ENCODE data around the gene SEPTIN6.
"Not testable (repeated sequence)": the region's sequence is repeated elsewhere in the genome, so short reads cannot be mapped to it uniquely, and the experiment has no call there.

Gene SEPTIN6

DNA sequence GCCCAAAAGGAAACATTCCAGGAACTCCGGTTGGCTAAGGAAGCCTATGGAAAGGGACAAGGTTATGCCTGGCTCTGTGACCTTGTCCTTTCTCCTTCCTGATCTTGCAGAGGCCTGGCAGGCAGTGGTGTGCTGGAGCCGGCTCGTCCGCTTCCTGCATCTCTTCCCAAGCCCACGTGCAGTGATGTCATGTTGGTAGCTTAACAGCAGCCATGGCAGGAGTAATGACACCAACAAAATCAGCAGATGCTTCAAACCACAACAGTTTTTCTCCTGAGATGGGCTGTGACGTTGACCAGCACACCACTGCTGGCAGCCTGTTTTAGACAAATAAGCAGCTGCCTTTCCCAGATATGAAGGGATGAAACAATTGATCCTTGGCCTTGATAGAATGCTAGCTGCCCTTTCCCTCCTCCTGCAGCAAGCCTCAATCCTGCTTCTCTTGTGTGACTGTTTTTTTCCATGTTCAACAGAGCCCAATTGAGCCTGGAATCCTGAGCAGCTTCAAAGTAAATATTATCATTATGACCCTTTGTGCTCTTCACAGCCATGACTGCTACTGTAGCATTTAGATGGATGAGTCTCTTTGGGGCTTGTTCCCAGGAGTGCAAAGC lies 23.4 kb downstream of the SEPTIN6 start:
- WGBS, 2 donors (ENCODE audit: extremely low coverage in 2 of 2, insufficient read length in 2 of 2, insufficient replicate concordance in 1 of 2): no CpG with 5 or more reads among the region's 6 CpGs
- H2BK12ac ChIP-seq (ENCODE audit: low read length): no peak overlapping the region

DNA sequence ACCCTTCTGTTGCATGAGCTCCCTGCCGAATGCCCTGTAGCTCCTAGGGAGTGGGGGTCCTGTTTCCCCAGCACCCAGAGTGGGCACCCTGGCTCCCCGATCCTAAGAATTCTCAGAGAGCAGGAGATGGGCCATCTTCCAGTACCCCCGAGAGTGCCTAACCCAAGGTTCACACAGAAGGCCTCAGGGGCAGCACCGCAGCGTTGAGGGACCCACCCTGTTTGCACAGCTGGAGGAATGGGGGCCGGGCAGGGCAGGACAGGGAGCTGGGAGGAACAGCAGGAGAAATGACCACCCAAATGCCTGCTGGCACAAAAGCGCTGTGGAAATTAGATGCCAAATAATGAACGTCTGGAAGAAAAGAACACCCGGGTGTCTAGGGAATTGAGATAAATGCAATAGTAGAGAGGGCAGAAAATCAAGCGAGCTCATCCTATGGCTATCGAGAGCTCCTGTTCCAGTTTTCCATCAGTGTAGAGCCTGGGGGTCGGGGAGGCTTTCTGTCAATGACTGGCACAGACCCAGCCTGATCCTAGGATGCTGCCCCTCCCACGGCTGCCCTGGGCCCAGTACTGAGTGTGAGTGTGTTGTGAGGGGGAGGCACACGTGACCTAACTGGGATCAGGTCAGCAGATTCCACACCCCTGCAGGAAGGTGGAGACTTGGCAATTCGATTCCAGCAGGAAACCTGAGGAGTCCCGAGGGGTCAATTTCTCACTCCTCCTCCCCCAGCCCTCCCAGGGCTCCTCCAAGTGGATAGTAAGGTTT lies 25.7 kb downstream of the SEPTIN6 start:
- H3K36me3 ChIP-seq (replicated peaks in 1 of 2; ENCODE audit: control insufficient read depth in 2 of 2, insufficient read depth in 2 of 2, low read length in 2 of 2): peaks cover 0 to 13% of the 10 kb centered on the region in 2 donors
- H3K27me3 ChIP-seq (ENCODE audit: control insufficient read depth in 3 of 3, insufficient read depth in 3 of 3, low read depth in 1 of 3, low read length in 3 of 3): peaks cover 0 to 5% (median 0%) of the 10 kb centered on the region in 3 experiments
- H3K4ac ChIP-seq (ENCODE audit: low read length): no peak overlapping the region
- H3K14ac ChIP-seq (ENCODE audit: low read length): no peak overlapping the region
- H3K4me1 ChIP-seq (ENCODE audit: control insufficient read depth in 2 of 2, insufficient read depth in 1 of 2, low read depth in 1 of 2, low read length in 2 of 2): no peaks in the 10 kb centered on the region
- no peak overlapping the region for H3K4me2 ChIP-seq (ENCODE audit: insufficient read depth, low read length, poor library complexity, severe bottlenecking)
- no peaks in the 10 kb centered on the region for H3K9me3 ChIP-seq (replicated peaks in 1 of 2; ENCODE audit: control insufficient read depth in 2 of 2, insufficient read depth in 1 of 2, low read depth in 1 of 2, low read length in 2 of 2)
- no peak overlapping the region for H4K8ac ChIP-seq (ENCODE audit: low read depth, low read length)
- no peak overlapping the region for H2BK15ac ChIP-seq (ENCODE audit: low read length)
- H3K4me3 ChIP-seq (ENCODE audit: low read length in 2 of 2): no peak overlapping the region
- H4K91ac ChIP-seq (ENCODE audit: low read depth, low read length, poor library complexity): no peak overlapping the region
- no peak overlapping the region for H2AK5ac ChIP-seq (ENCODE audit: low read depth, low read length)
- H3K9ac ChIP-seq (ENCODE audit: low read depth, low read length, poor library complexity): no peak overlapping the region
- H2BK12ac ChIP-seq (ENCODE audit: low read length): no peak overlapping the region
- no peak overlapping the region for H3K18ac ChIP-seq (ENCODE audit: low read length)
- no peak overlapping the region for H3K27ac ChIP-seq (replicated peaks; ENCODE audit: low read length)
- H2AFZ ChIP-seq (ENCODE audit: low read length): no peak overlapping the region
- H3K23ac ChIP-seq (ENCODE audit: low read depth, low read length, poor library complexity): no peak overlapping the region
- H2BK5ac ChIP-seq (ENCODE audit: low read length): no peak overlapping the region
- H3K79me1 ChIP-seq (ENCODE audit: low read depth, low read length): no peaks in the 10 kb centered on the region
- DNase-seq (ENCODE audit: low spot score): no peak
- WGBS, 2 donors (ENCODE audit: extremely low coverage in 2 of 2, insufficient read length in 2 of 2, insufficient replicate concordance in 1 of 2): no CpG with 5 or more reads among the region's 16 CpGs
- no peak overlapping the region for H2BK120ac ChIP-seq (ENCODE audit: low read depth, low read length)

More for the DNA sequence above, 23.4 kb downstream of the SEPTIN6 start:
- Histone ChIP-seq H3K27me3 (ENCODE audit: control insufficient read depth in 3 of 3, insufficient read depth in 3 of 3, low read depth in 1 of 3, low read length in 3 of 3) (peaks cover 0 to 5% (median 0%) of the 10 kb centered on the region in 3 experiments), H3K79me1 (ENCODE audit: low read depth, low read length) (no peaks in the 10 kb centered on the region), H3K4me1 (ENCODE audit: control insufficient read depth in 2 of 2, insufficient read depth in 1 of 2, low read depth in 1 of 2, low read length in 2 of 2) (no peaks in the 10 kb centered on the region), H3K4me2 (ENCODE audit: insufficient read depth, low read length, poor library complexity, severe bottlenecking) (no peak overlapping the region), H4K91ac (ENCODE audit: low read depth, low read length, poor library complexity) (no peak overlapping the region), H2BK15ac (ENCODE audit: low read length) (no peak overlapping the region), H3K4ac (ENCODE audit: low read length) (no peak overlapping the region), H2AK5ac (ENCODE audit: low read depth, low read length) (no peak overlapping the region), H3K14ac (ENCODE audit: low read length) (no peak overlapping the region), H3K18ac (ENCODE audit: low read length) (no peak overlapping the region), H3K27ac (replicated peaks; ENCODE audit: low read length) (no peak overlapping the region), H3K9me3 (replicated peaks in 1 of 2; ENCODE audit: control insufficient read depth in 2 of 2, insufficient read depth in 1 of 2, low read depth in 1 of 2, low read length in 2 of 2) (no peaks in the 10 kb centered on the region), H3K9ac (ENCODE audit: low read depth, low read length, poor library complexity) (no peak overlapping the region), H3K4me3 (ENCODE audit: low read length in 2 of 2) (no peak overlapping the region), H3K23ac (ENCODE audit: low read depth, low read length, poor library complexity) (no peak overlapping the region), H2BK120ac (ENCODE audit: low read depth, low read length) (no peak overlapping the region), H3K36me3 (replicated peaks in 1 of 2; ENCODE audit: control insufficient read depth in 2 of 2, insufficient read depth in 2 of 2, low read length in 2 of 2) (peaks cover 0 to 13% of the 10 kb centered on the region in 2 donors), H2BK5ac (ENCODE audit: low read length) (no peak overlapping the region), H4K8ac (ENCODE audit: low read depth, low read length) (no peak overlapping the region), H2AFZ (ENCODE audit: low read length) (no peak overlapping the region)
- DNase-seq (ENCODE audit: low spot score): no peak

DNA sequence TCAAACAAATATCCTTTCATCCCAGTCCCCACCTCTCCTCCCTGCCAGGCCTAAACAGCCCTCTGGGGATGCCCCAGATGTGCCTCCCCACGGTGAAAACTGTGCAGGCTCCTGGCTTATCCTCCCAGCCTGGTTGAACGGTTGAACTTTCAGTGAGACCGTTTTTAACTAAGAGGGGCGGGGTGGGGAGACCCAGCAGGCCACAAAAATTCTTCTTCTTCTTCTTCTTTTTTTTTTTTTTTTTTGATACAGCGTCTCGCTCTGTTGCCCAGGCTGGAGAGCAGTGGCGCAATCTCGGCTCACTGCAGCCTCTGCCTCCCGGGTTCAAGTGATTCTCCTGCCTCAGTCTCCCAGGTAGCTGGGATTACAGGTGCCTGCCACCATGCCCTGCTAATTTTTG lies 28.1 kb downstream of the SEPTIN6 start:
- not testable (repeated sequence) for H3K79me1 ChIP-seq (ENCODE audit: low read depth, low read length); H2BK5ac ChIP-seq (ENCODE audit: low read length); H3K4me3 ChIP-seq (ENCODE audit: low read length in 2 of 2); H3K27ac ChIP-seq (replicated peaks; ENCODE audit: low read length); H3K18ac ChIP-seq (ENCODE audit: low read length); H2BK15ac ChIP-seq (ENCODE audit: low read length); H3K4ac ChIP-seq (ENCODE audit: low read length); H4K8ac ChIP-seq (ENCODE audit: low read depth, low read length); H3K36me3 ChIP-seq (replicated peaks in 1 of 2; ENCODE audit: control insufficient read depth in 2 of 2, insufficient read depth in 2 of 2, low read length in 2 of 2); H2BK120ac ChIP-seq (ENCODE audit: low read depth, low read length); H3K23ac ChIP-seq (ENCODE audit: low read depth, low read length, poor library complexity); H3K14ac ChIP-seq (ENCODE audit: low read length); H3K27me3 ChIP-seq (ENCODE audit: control insufficient read depth in 3 of 3, insufficient read depth in 3 of 3, low read depth in 1 of 3, low read length in 3 of 3); H4K91ac ChIP-seq (ENCODE audit: low read depth, low read length, poor library complexity); H3K9ac ChIP-seq (ENCODE audit: low read depth, low read length, poor library complexity); H3K4me2 ChIP-seq (ENCODE audit: insufficient read depth, low read length, poor library complexity, severe bottlenecking); H2AK5ac ChIP-seq (ENCODE audit: low read depth, low read length); H2AFZ ChIP-seq (ENCODE audit: low read length); H3K9me3 ChIP-seq (replicated peaks in 1 of 2; ENCODE audit: control insufficient read depth in 2 of 2, insufficient read depth in 1 of 2, low read depth in 1 of 2, low read length in 2 of 2); H2BK12ac ChIP-seq (ENCODE audit: low read length); H3K4me1 ChIP-seq (ENCODE audit: control insufficient read depth in 2 of 2, insufficient read depth in 1 of 2, low read depth in 1 of 2, low read length in 2 of 2); DNase-seq (ENCODE audit: low spot score)
- WGBS, 2 donors (ENCODE audit: extremely low coverage in 2 of 2, insufficient read length in 2 of 2, insufficient replicate concordance in 1 of 2): no CpG with 5 or more reads among the region's 9 CpGs

DNA sequence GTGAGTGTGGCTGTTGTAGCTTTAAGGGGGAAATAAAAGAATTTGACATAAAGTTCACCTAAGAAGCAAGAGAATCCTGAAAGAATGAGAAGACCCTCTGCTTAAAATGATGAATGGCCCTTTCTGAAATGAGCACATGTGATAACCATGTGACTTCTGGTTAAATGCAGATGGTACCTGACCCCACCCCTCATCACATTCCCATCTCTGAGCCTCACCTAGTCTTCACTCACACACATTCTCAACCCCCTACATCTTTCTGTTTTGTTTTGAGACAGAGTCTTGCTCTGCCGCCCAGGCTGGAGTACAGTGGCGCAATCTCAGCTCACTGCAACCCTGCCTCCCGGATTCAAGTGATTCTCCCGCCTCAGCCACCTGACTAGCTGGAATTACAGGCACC lies 31.5 kb downstream of the SEPTIN6 start:
- Histone ChIP-seq H3K9me3 (replicated peaks in 1 of 2; ENCODE audit: control insufficient read depth in 2 of 2, insufficient read depth in 1 of 2, low read depth in 1 of 2, low read length in 2 of 2) (no peaks in the 10 kb centered on the region), H3K4me2 (ENCODE audit: insufficient read depth, low read length, poor library complexity, severe bottlenecking) (no peak overlapping the region)
- WGBS, 2 donors (ENCODE audit: extremely low coverage in 2 of 2, insufficient read length in 2 of 2, insufficient replicate concordance in 1 of 2): no CpG with 5 or more reads among the region's 4 CpGs

More for the DNA sequence above, 31.5 kb downstream of the SEPTIN6 start:
- Histone ChIP-seq H4K91ac (ENCODE audit: low read depth, low read length, poor library complexity) (no peak overlapping the region), H2BK5ac (ENCODE audit: low read length) (no peak overlapping the region), H2AK5ac (ENCODE audit: low read depth, low read length) (no peak overlapping the region), H2BK12ac (ENCODE audit: low read length) (no peak overlapping the region), H3K9ac (ENCODE audit: low read depth, low read length, poor library complexity) (no peak overlapping the region), H3K4me3 (ENCODE audit: low read length in 2 of 2) (no peak overlapping the region), H2BK120ac (ENCODE audit: low read depth, low read length) (no peak overlapping the region), H3K4me1 (ENCODE audit: control insufficient read depth in 2 of 2, insufficient read depth in 1 of 2, low read depth in 1 of 2, low read length in 2 of 2) (no peaks in the 10 kb centered on the region), H3K79me1 (ENCODE audit: low read depth, low read length) (no peaks in the 10 kb centered on the region), H3K27ac (replicated peaks; ENCODE audit: low read length) (no peak overlapping the region), H4K8ac (ENCODE audit: low read depth, low read length) (no peak overlapping the region), H3K23ac (ENCODE audit: low read depth, low read length, poor library complexity) (no peak overlapping the region), H3K36me3 (replicated peaks in 1 of 2; ENCODE audit: control insufficient read depth in 2 of 2, insufficient read depth in 2 of 2, low read length in 2 of 2) (peaks cover 0 to 5% of the 10 kb centered on the region in 2 donors), H2AFZ (ENCODE audit: low read length) (no peak overlapping the region), H3K14ac (ENCODE audit: low read length) (no peak overlapping the region), H3K4ac (ENCODE audit: low read length) (no peak overlapping the region), H2BK15ac (ENCODE audit: low read length) (no peak overlapping the region), H3K18ac (ENCODE audit: low read length) (no peak overlapping the region), H3K27me3 (ENCODE audit: control insufficient read depth in 3 of 3, insufficient read depth in 3 of 3, low read depth in 1 of 3, low read length in 3 of 3) (no peaks in the 10 kb centered on the region)
- no peak for DNase-seq (ENCODE audit: low spot score)
